SJSA1 (cell line): ENCODE measurements around the gene SPRY1. TPM values are rescaled to one million over a fixed set of nuclear protein-coding genes. Genes with fewer than 3 reads are reported as not detected.

Source experiments
- DNase-seq, 2 experiments: peaks; one replicate each; pipeline ENCODE4 v3.0.0-alpha.2; 2015 to 2020; ENCODE audit warnings: low spot score in 2 of 2, low read depth in 1 of 2
- H3K27ac ChIP-seq: fragments of 250-450 bp; sonication (Bioruptor Pico); 2 replicates; pipeline ENCODE4 v1.5.1; 2020; ENCODE audit warnings: mild to moderate bottlenecking, moderate library complexity
- H3K27me3 ChIP-seq: fragments of 250-450 bp; sonication (Bioruptor Pico); replicated peaks from 2 replicates; pipeline ENCODE4 v1.5.1; 2020; ENCODE audit warnings: mild to moderate bottlenecking, moderate library complexity
- H3K36me3 ChIP-seq: fragments of 250-450 bp; sonication (Bioruptor Pico); 2 replicates; pipeline ENCODE4 v1.5.1; 2020; ENCODE audit warnings: mild to moderate bottlenecking
- H3K4me1 ChIP-seq: fragments of 250-450 bp; sonication (Bioruptor Pico); replicated peaks from 2 replicates; pipeline ENCODE4 v1.6.1; 2021; ENCODE audit warnings: mild to moderate bottlenecking
- H3K4me3 ChIP-seq: fragments of 250-450 bp; sonication (Bioruptor Pico); 2 replicates; pipeline ENCODE4 v1.5.1; 2020; ENCODE audit warnings: mild to moderate bottlenecking
- H3K9me3 ChIP-seq: fragments of 250-450 bp; sonication (Bioruptor Pico); replicated peaks from 2 replicates; pipeline ENCODE4 v1.5.1; 2020; ENCODE audit warnings: mild to moderate bottlenecking
- total RNA-seq: library from RNA; depleted of rRNA; stranded (reverse); fragments of >200 nt; shearing (Covaris generic); gene quantifications from 2 replicates; pipeline ENCODE4 v1.2.3, GENCODE V29; 2014

SPRY1 gene
- total RNA-seq, 1 experiment from 2014 or later = 2.7 TPM

- H3K27ac ChIP-seq = no peak overlapping the region
- H3K36me3 ChIP-seq = no peaks in the 10 kb centered on the region
- H3K4me1 ChIP-seq = peaks cover 34% of the 10 kb centered on the region
- no peaks in the 10 kb centered on the region for H3K9me3 ChIP-seq
- peak in 1 of 2 experiments; percentile 10 for DNase-seq
- no peak overlapping the region for H3K4me3 ChIP-seq
- no peaks in the 10 kb centered on the region for H3K27me3 ChIP-seq
Observed at GRCh38 chr4:123450393-123450792, 53.8 kb downstream of the SPRY1 start.

GRCh38 chr4:123452616-123453015 is 56.0 kb downstream of the SPRY1 start:
- no peaks in the 10 kb centered on the region for H3K27me3 ChIP-seq
- peaks cover 34% of the 10 kb centered on the region for H3K4me1 ChIP-seq
- H3K27ac ChIP-seq = peak overlapping the region; percentile 22
- H3K4me3 ChIP-seq = no peak overlapping the region
- no peaks in the 10 kb centered on the region for H3K9me3 ChIP-seq
- peak; percentile 82 to 84 for DNase-seq
- H3K36me3 ChIP-seq = no peaks in the 10 kb centered on the region

- H3K4me3 ChIP-seq = no peak overlapping the region
- peaks cover 34% of the 10 kb centered on the region for H3K4me1 ChIP-seq
- no peaks in the 10 kb centered on the region for H3K36me3 ChIP-seq
- no peaks in the 10 kb centered on the region for H3K27me3 ChIP-seq
- H3K9me3 ChIP-seq = no peaks in the 10 kb centered on the region
- H3K27ac ChIP-seq = peak overlapping the region; percentile 22
- DNase-seq = no peak
Observed at GRCh38 chr4:123453061-123453680, 56.6 kb downstream of the SPRY1 start.
